HCT116 (cell line): ENCODE measurements around the gene HMX1. TPM values are rescaled to one million over a fixed set of nuclear protein-coding genes. Genes with fewer than 3 reads are reported as not detected.

Source experiments
- ATAC-seq: fragments of 200-7000 bp; cut with Tn5 transposase; 2 replicates; pipeline ENCODE4 v1.9.1; 2020; ENCODE audit warnings: mild to moderate bottlenecking, moderate library complexity
- BruUV-seq: library from RNA; stranded (reverse); fragments of 400-500 nt; replicated peaks from 2 replicates; lab custom pipeline; 2021; lab: Mats Ljungman, UMichigan
- CTCF ChIA-PET: fragments of 300-600 bp; sonication (Branson Sonifier 250); formaldehyde crosslinking; loops from one replicate; lab custom pipeline; 2021; ENCODE audit warnings: antibody characterized with exemption; lab: Charles Lee
- POLR2A ChIA-PET: fragments of 300-600, 350-600 bp; sonication (Branson Sonifier 250); formaldehyde crosslinking; loops from one replicate; lab custom pipeline; 2021; ENCODE audit warnings: antibody characterized with exemption; lab: Charles Lee
- RAD21 ChIA-PET, 2 experiments: fragments of 300-600 bp; sonication (Branson Sonifier 250); formaldehyde crosslinking; loops; one replicate each; lab custom pipeline; 2023; ENCODE audit warnings: low total read pairs in 2 of 2; ENCODE audit not compliant: uncharacterized antibody in 2 of 2, unreplicated experiment in 2 of 2, low non-redundant PET in 1 of 2; lab: Charles Lee
- DNase-seq: peaks from one replicate; pipeline ENCODE4 v3.0.0-alpha.2; 2010; ENCODE audit warnings: low read depth, low spot score
- H2AFZ ChIP-seq: fragments of 200-600 bp; shearing (Covaris generic), sonication (generic); 2 replicates; pipeline ENCODE4 v1.6.1; 2017; ENCODE audit warnings: low read depth, mixed run types, mixed read lengths, antibody characterized with exemption, low read length; ENCODE audit not compliant: poor library complexity, severe bottlenecking
- H3K27ac ChIP-seq: 2 replicates; pipeline ENCODE4 v1.5.1; 2012; ENCODE audit warnings: low read depth, low read length
- H3K27me3 ChIP-seq: fragments of 200-600 bp; sonication (generic); 2 replicates; pipeline ENCODE4 v1.6.1; 2016; ENCODE audit warnings: mixed run types, low read length, mixed read lengths; ENCODE audit not compliant: insufficient read depth
- H3K36me3 ChIP-seq, 2 experiments: fragments of 200-500 bp in 1 of 2; fragments of 200-600 bp in 1 of 2; sonication (Bioruptor generic) in 1 of 2; sonication (generic) in 1 of 2; 2 replicates each; pipeline versions ENCODE4 v1.5.1 to v1.6.1; 2014 to 2016; ENCODE audit warnings: low read length in 2 of 2, inconsistent platforms in 1 of 2, mixed read lengths in 1 of 2, mixed run types in 1 of 2; ENCODE audit not compliant: insufficient read depth in 2 of 2, control insufficient read depth in 1 of 2
- H3K4me1 ChIP-seq, 2 experiments: fragments of 200-600 bp in 1 of 2; sonication (generic) in 1 of 2; 2 replicates each; pipeline versions ENCODE4 v1.5.1 to v1.6.1; 2012 to 2017; ENCODE audit warnings: low read length in 2 of 2, inconsistent platforms in 1 of 2, mild to moderate bottlenecking in 1 of 2, mixed read lengths in 1 of 2, mixed run types in 1 of 2, moderate library complexity in 1 of 2; ENCODE audit not compliant: insufficient read depth in 2 of 2, control insufficient read depth in 1 of 2
- H3K4me2 ChIP-seq: fragments of 200-600 bp; sonication (generic); 2 replicates; pipeline ENCODE4 v1.6.1; 2017; ENCODE audit warnings: mixed run types, low read length, mixed read lengths
- H3K4me3 ChIP-seq, 2 experiments: fragments of 200-600 bp in 1 of 2; sonication (generic) in 1 of 2; replicated peaks in 1 of 2; 2 replicates each; pipeline ENCODE4 v1.5.1; 2011 to 2016; ENCODE audit warnings: low read length in 2 of 2, control low read depth in 1 of 2, low read depth in 1 of 2, mild to moderate bottlenecking in 1 of 2, mixed read lengths in 1 of 2, mixed run types in 1 of 2
- H3K79me2 ChIP-seq: fragments of 200-600 bp; sonication (generic); 2 replicates; pipeline ENCODE4 v1.6.1; 2017; ENCODE audit warnings: mild to moderate bottlenecking, mixed run types, low read length, moderate library complexity, mixed read lengths; ENCODE audit not compliant: insufficient read depth
- H3K9ac ChIP-seq: fragments of 200-600 bp; sonication (generic); 2 replicates; pipeline ENCODE4 v1.6.1; 2016; ENCODE audit warnings: low read length, mixed read lengths
- H3K9me2 ChIP-seq: fragments of 200-600 bp; sonication (generic), shearing (Covaris generic); 2 replicates; pipeline ENCODE4 v1.6.1; 2017; ENCODE audit warnings: mixed run types, mild to moderate bottlenecking, moderate library complexity; ENCODE audit not compliant: insufficient read depth
- H3K9me3 ChIP-seq, 2 experiments: fragments of 200-500 bp in 1 of 2; fragments of 200-600 bp in 1 of 2; sonication (Bioruptor generic) in 1 of 2; sonication (generic) in 1 of 2; 2 replicates each; pipeline ENCODE4 v1.6.1; 2014 to 2017; ENCODE audit warnings: low read length in 2 of 2, mixed read lengths in 2 of 2, inconsistent platforms in 1 of 2, low read depth in 1 of 2, mild to moderate bottlenecking in 1 of 2, mixed run types in 1 of 2, moderate library complexity in 1 of 2; ENCODE audit not compliant: control insufficient read depth in 1 of 2, insufficient read depth in 1 of 2
- H4K20me1 ChIP-seq: fragments of 200-600 bp; sonication (generic), shearing (Covaris generic); 2 replicates; pipeline ENCODE4 v1.6.1; 2017; ENCODE audit warnings: mixed run types, mild to moderate bottlenecking, moderate library complexity; ENCODE audit not compliant: insufficient read depth
- ATF3 ChIP-seq: IDR thresholded peaks from 2 replicates; pipeline ENCODE4 v1.6.1; 2012
- EGR1 ChIP-seq: IDR thresholded peaks from 2 replicates; pipeline ENCODE4 v1.6.1; 2012; ENCODE audit warnings: low read depth
- ELF1 ChIP-seq: IDR thresholded peaks from 2 replicates; pipeline ENCODE4 v1.6.1; 2012; ENCODE audit warnings: low read depth, borderline replicate concordance
- EZH2 ChIP-seq: fragments of 200-600 bp; sonication (generic); IDR thresholded peaks from 2 replicates; pipeline ENCODE4 v1.6.1; 2017; ENCODE audit warnings: antibody characterized with exemption, mixed run types
- EZH2phosphoT487 ChIP-seq: fragments of 200-600 bp; IDR thresholded peaks from 2 replicates; pipeline ENCODE4 v1.6.1; 2018; ENCODE audit warnings: antibody characterized with exemption, borderline replicate concordance
- FOSL1 ChIP-seq: IDR thresholded peaks from 2 replicates; pipeline ENCODE4 v1.6.1; 2012; ENCODE audit warnings: low read depth
- JUND ChIP-seq: IDR thresholded peaks from 2 replicates; pipeline ENCODE4 v1.6.1; 2012
- POLR2AphosphoS5 ChIP-seq: IDR thresholded peaks from 2 replicates; pipeline ENCODE4 v1.6.1; 2011; ENCODE audit warnings: mild to moderate bottlenecking, low read depth, low read length, moderate library complexity
- RAD21 ChIP-seq: IDR thresholded peaks from 2 replicates; pipeline ENCODE4 v1.6.1; 2012; ENCODE audit warnings: low read depth, mild to moderate bottlenecking
- REST ChIP-seq: IDR thresholded peaks from 2 replicates; pipeline ENCODE4 v1.6.1; 2012; ENCODE audit warnings: low read depth
- SIN3A ChIP-seq: IDR thresholded peaks from 2 replicates; pipeline ENCODE4 v1.6.1; 2012; ENCODE audit warnings: low read depth
- SRF ChIP-seq: IDR thresholded peaks from 2 replicates; pipeline ENCODE4 v1.6.1; 2012; ENCODE audit warnings: low read depth
- TCF7L2 ChIP-seq: IDR thresholded peaks from 2 replicates; pipeline ENCODE4 v1.7.0; 2011; ENCODE audit warnings: borderline replicate concordance, inconsistent platforms; ENCODE audit not compliant: insufficient read depth, insufficient read length; ENCODE audit errors: extremely low read depth
- YY1 ChIP-seq: IDR thresholded peaks from 2 replicates; pipeline ENCODE4 v1.6.1; 2011; ENCODE audit warnings: low read length, low read depth, moderate library complexity, mild to moderate bottlenecking; ENCODE audit not compliant: insufficient replicate concordance; ENCODE audit errors: extremely low read depth
- ZFX ChIP-seq: fragments of 450-650 bp; IDR thresholded peaks from 2 replicates; pipeline ENCODE4 v1.6.1; 2017
- ZNF274 ChIP-seq: fragments of 200-500 bp; sonication (Bioruptor generic); IDR thresholded peaks from 2 replicates; pipeline ENCODE4 v1.6.1; 2014; ENCODE audit warnings: mild to moderate bottlenecking, low read depth, low read length, inconsistent platforms
- intact Hi-C: fragments of 100-400 bp; cut with micrococcal nuclease; formaldehyde crosslinking; loops from 2 replicates; pipeline ENCODE4 v1.10.0; 2022
- total RNA-seq: library from RNA; stranded (reverse); gene quantifications from one replicate; pipeline ENCODE4 v1.2.1, GENCODE V29; 2021; ENCODE audit not compliant: unreplicated experiment
- TF ChIP-seq, protein P1 (sequence below), 3 experiments: fragments of 200-600 bp in 1 of 3; sonication (generic) in 1 of 3; IDR thresholded peaks in 2 of 3; conservative IDR thresholded peaks in 1 of 3; 2 replicates each; pipeline ENCODE4 v1.5.1; 2012 to 2017; ENCODE audit warnings: low read depth in 2 of 3, low read length in 2 of 3, antibody characterized with exemption in 1 of 3, borderline replicate concordance in 1 of 3, control low read depth in 1 of 3, mild to moderate bottlenecking in 1 of 3, mixed read lengths in 1 of 3, mixed run types in 1 of 3, moderate library complexity in 1 of 3; ENCODE audit not compliant: insufficient read depth in 1 of 3
- TF ChIP-seq, protein P2 (sequence below): IDR thresholded peaks from 2 replicates; pipeline ENCODE4 v1.6.1; 2012
- TF ChIP-seq, protein P3 (sequence below): IDR thresholded peaks from 2 replicates; pipeline ENCODE4 v1.6.1; 2011; ENCODE audit warnings: mild to moderate bottlenecking, low read length, moderate library complexity; ENCODE audit not compliant: insufficient replicate concordance; ENCODE audit errors: extremely low read depth

HMX1 gene
- total RNA-seq, 1 experiment from 2014 or later: 0.39 TPM

GRCh38 chr4:8869002-8869897, 2.4 kb downstream of the HMX1 start:
- ChIA-PET CTCF (no interaction called here), RAD21 (no interaction called here), POLR2A (no interaction called here)
- Histone ChIP-seq H3K27me3 (no peaks in the 10 kb centered on the region), H3K9me2 (no peaks in the 10 kb centered on the region), H3K36me3 (no peaks in the 10 kb centered on the region), H3K27ac (no peak overlapping the region), H3K4me3 (no peak overlapping the region), H3K9ac (no peak overlapping the region), H3K4me1 (no peaks in the 10 kb centered on the region), H3K4me2 (no peak overlapping the region), H2AFZ (no peak overlapping the region), H4K20me1 (no peaks in the 10 kb centered on the region), H3K79me2 (no peaks in the 10 kb centered on the region), H3K9me3 (no peaks in the 10 kb centered on the region)
- no peak for DNase-seq
- no TSS peak for BruUV-seq
- intact Hi-C loops: no loop called here
- no peak for ATAC-seq
- TF ChIP-seq FOSL1 (no peak), ZNF274 (no peak), JUND (no peak), ATF3 (no peak), EZH2phosphoT487 (no peak), SRF (no peak), SIN3A (no peak), REST (no peak), EZH2 (no peak), TCF7L2 (no peak), EGR1 (no peak), POLR2AphosphoS5 (no peak), YY1 (no peak), ELF1 (no peak), RAD21 (no peak), ZFX (no peak)
- TF ChIP-seq, protein P1, sequence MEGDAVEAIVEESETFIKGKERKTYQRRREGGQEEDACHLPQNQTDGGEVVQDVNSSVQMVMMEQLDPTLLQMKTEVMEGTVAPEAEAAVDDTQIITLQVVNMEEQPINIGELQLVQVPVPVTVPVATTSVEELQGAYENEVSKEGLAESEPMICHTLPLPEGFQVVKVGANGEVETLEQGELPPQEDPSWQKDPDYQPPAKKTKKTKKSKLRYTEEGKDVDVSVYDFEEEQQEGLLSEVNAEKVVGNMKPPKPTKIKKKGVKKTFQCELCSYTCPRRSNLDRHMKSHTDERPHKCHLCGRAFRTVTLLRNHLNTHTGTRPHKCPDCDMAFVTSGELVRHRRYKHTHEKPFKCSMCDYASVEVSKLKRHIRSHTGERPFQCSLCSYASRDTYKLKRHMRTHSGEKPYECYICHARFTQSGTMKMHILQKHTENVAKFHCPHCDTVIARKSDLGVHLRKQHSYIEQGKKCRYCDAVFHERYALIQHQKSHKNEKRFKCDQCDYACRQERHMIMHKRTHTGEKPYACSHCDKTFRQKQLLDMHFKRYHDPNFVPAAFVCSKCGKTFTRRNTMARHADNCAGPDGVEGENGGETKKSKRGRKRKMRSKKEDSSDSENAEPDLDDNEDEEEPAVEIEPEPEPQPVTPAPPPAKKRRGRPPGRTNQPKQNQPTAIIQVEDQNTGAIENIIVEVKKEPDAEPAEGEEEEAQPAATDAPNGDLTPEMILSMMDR (IDR thresholded peaks at IDR 0.05 in 2 of 3, conservative IDR thresholded peaks at IDR 0.05 in 1 of 3; ENCODE audit: borderline replicate concordance in 1 of 3, insufficient read depth in 1 of 3, low read depth in 2 of 3, low read length in 2 of 3): no peak
- TF ChIP-seq, protein P2, sequence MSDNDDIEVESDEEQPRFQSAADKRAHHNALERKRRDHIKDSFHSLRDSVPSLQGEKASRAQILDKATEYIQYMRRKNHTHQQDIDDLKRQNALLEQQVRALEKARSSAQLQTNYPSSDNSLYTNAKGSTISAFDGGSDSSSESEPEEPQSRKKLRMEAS: no peak
- TF ChIP-seq, protein P3, sequence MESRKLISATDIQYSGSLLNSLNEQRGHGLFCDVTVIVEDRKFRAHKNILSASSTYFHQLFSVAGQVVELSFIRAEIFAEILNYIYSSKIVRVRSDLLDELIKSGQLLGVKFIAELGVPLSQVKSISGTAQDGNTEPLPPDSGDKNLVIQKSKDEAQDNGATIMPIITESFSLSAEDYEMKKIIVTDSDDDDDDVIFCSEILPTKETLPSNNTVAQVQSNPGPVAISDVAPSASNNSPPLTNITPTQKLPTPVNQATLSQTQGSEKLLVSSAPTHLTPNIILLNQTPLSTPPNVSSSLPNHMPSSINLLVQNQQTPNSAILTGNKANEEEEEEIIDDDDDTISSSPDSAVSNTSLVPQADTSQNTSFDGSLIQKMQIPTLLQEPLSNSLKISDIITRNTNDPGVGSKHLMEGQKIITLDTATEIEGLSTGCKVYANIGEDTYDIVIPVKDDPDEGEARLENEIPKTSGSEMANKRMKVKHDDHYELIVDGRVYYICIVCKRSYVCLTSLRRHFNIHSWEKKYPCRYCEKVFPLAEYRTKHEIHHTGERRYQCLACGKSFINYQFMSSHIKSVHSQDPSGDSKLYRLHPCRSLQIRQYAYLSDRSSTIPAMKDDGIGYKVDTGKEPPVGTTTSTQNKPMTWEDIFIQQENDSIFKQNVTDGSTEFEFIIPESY: no peak
